ENCODE results near the gene CTNNA3. TPM values are rescaled to one million over a fixed set of nuclear protein-coding genes. Genes with fewer than 3 reads are reported as not detected.

Gene CTNNA3
- total and polyA plus RNA-seq, 2 of the 4 experiments (the other 2 are of a cell fraction), result 0.19 to 0.90 TPM

DNA sequence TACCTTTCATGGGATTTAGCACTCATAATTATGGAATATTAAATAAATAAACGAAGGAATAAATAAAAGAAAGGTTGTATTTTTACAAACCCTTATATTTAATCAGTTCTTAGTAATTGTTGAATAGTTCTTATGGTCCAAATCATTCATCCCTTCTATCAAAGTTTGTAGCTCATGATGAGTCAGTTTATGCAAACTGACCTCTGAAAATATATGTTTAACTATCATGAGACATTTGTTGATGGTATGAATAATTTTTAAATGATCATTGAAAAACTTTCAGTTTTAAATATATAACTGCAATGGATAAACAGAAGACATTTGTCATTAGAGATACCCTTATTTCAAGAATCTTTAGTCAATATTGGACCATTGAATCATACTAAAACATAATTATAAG, 1181.3 kb downstream of the CTNNA3 start:
- no peaks in the 10 kb centered on the region for H3K9me1 ChIP-seq (ENCODE audit: insufficient read depth, low read length)
- WGBS, 2 experiments (ENCODE audit: extremely low coverage in 2 of 2, insufficient read length in 1 of 2), result no CpG with 5 or more reads among the region's 1 CpG
- H2AK9ac ChIP-seq (replicated peaks; ENCODE audit: low read depth, low read length, poor library complexity), result no peak overlapping the region
- dilution Hi-C loops (cut with HindIII; ENCODE audit: low sequenced_read_pairs, unreplicated experiment), result no loop called here
- H4K20me1 ChIP-seq (ENCODE audit: insufficient read depth, low read length), result no peaks in the 10 kb centered on the region
- no peaks in the 10 kb centered on the region for H3K79me1 ChIP-seq (ENCODE audit: low read depth in 1 of 2, low read length in 2 of 2)
- no peak overlapping the region for H3K14ac ChIP-seq (replicated peaks; ENCODE audit: low read depth, low read length)
- no peak overlapping the region for H2BK120ac ChIP-seq (ENCODE audit: low read depth, low read length)
- no peak overlapping the region for H3K18ac ChIP-seq (ENCODE audit: low read depth, low read length)
- H3K4me2 ChIP-seq (ENCODE audit: low read depth, low read length), result no peak overlapping the region
- H2AK5ac ChIP-seq (ENCODE audit: low read depth, low read length), result no peak overlapping the region
- no peak overlapping the region for H3K27ac ChIP-seq (ENCODE audit: insufficient read depth, low read length)
- TF ChIP-seq POLR2A (IDR thresholded peaks at IDR 0.05; ENCODE audit: low read depth, low read length) (no peak), SMC3 (IDR thresholded peaks at IDR 0.05; ENCODE audit: low read depth, low read length) (no peak), BHLHE40 (IDR thresholded peaks at IDR 0.05; ENCODE audit: low read depth, low read length) (no peak)
- H4K8ac ChIP-seq (ENCODE audit: low read depth in 2 of 2, low read length in 2 of 2), result no peak overlapping the region
- H2BK20ac ChIP-seq (ENCODE audit: low read depth, low read length), result no peak overlapping the region
- H3K23ac ChIP-seq (ENCODE audit: low read depth, low read length), result no peak overlapping the region
- in situ Hi-C loops (cut with MboI; ENCODE audit: low sequenced_read_pairs), result no loop called here
- H3K9me3 ChIP-seq (ENCODE audit: control insufficient read depth, insufficient read depth, low read length), result no peaks in the 10 kb centered on the region
- H2BK15ac ChIP-seq (ENCODE audit: low read depth, low read length), result no peak overlapping the region
- no peak overlapping the region for H3K56ac ChIP-seq (ENCODE audit: extremely low read depth, insufficient read depth, low read length)
- H3K9ac ChIP-seq (ENCODE audit: low read depth, low read length), result no peak overlapping the region
- ATAC-seq (ENCODE audit: low read depth) (no peak), DNase-seq (no peak)
- H3K4ac ChIP-seq (ENCODE audit: low read depth, low read length), result no peak overlapping the region
- BruUV-seq (replicated peaks), result no TSS peak
- no peaks in the 10 kb centered on the region for H3K36me3 ChIP-seq (ENCODE audit: control insufficient read depth, insufficient read depth, low read length)
- H4K5ac ChIP-seq (ENCODE audit: low read depth, low read length), result no peak overlapping the region
- H3K27me3 ChIP-seq (ENCODE audit: control insufficient read depth, insufficient read depth, low read length), result no peaks in the 10 kb centered on the region
- no peak overlapping the region for H3K4me3 ChIP-seq (ENCODE audit: insufficient read depth, low read depth, low read length)
- intact Hi-C loops (cut with micrococcal nuclease), result no loop called here
- no peak overlapping the region for H2BK5ac ChIP-seq (ENCODE audit: low read depth, low read length, poor library complexity, severe bottlenecking)
- H3K4me1 ChIP-seq (ENCODE audit: control insufficient read depth, insufficient read depth, low read length), result no peaks in the 10 kb centered on the region
- H4K91ac ChIP-seq (ENCODE audit: insufficient read depth, low read depth, low read length), result no peak overlapping the region
- H2AFZ ChIP-seq (replicated peaks; ENCODE audit: low read length, poor library complexity), result no peak overlapping the region
- ChIA-PET POLR2A (ENCODE audit: unreplicated experiment) (no interaction called here), CTCF (no interaction called here)
